Liver (tissue), 9 donors: ENCODE results near the gene RICTOR. TPM values are rescaled to one million over a fixed set of nuclear protein-coding genes. Genes with fewer than 3 reads are reported as not detected.

Experiments used
- DNase-seq: peaks from one replicate; pipeline ENCODE4 v3.0.0-alpha.2; 2017; ENCODE audit warnings: low spot score
- H3K27ac ChIP-seq, 2 donors: one replicate each; pipeline ENCODE4 v1.7.0; 2013; ENCODE audit warnings: inconsistent platforms in 2 of 2, low read length in 2 of 2, control low read depth in 1 of 2, low read depth in 1 of 2, mild to moderate bottlenecking in 1 of 2
- H3K27me3 ChIP-seq, 4 donors: one replicate each; pipeline versions ENCODE4 v1.6.1 to v1.7.0; 2013; ENCODE audit warnings: low read length in 3 of 4, inconsistent platforms in 1 of 4, mild to moderate bottlenecking in 1 of 4, moderate library complexity in 1 of 4; ENCODE audit not compliant: control insufficient read depth in 4 of 4, insufficient read depth in 4 of 4
- H3K36me3 ChIP-seq, 4 donors: one replicate each; pipeline versions ENCODE4 v1.6.1 to v1.7.0; 2013; ENCODE audit warnings: low read length in 3 of 4, mild to moderate bottlenecking in 3 of 4, low read depth in 1 of 4, moderate library complexity in 1 of 4; ENCODE audit not compliant: control insufficient read depth in 4 of 4, insufficient read depth in 3 of 4
- H3K4me1 ChIP-seq, 4 donors: one replicate each; pipeline versions ENCODE4 v1.6.1 to v1.7.0; 2013; ENCODE audit warnings: low read length in 3 of 4, mild to moderate bottlenecking in 3 of 4, moderate library complexity in 1 of 4; ENCODE audit not compliant: control insufficient read depth in 4 of 4, insufficient read depth in 4 of 4
- H3K4me3 ChIP-seq, 3 donors: one replicate each; pipeline versions ENCODE4 v1.6.1 to v1.7.0; 2013; ENCODE audit warnings: low read length in 3 of 3, control low read depth in 1 of 3, low read depth in 1 of 3, mild to moderate bottlenecking in 1 of 3
- H3K9ac ChIP-seq, 2 donors: one replicate each; pipeline ENCODE4 v1.7.0; 2013; ENCODE audit warnings: low read length in 2 of 2, mild to moderate bottlenecking in 2 of 2, moderate library complexity in 2 of 2, control low read depth in 1 of 2, low read depth in 1 of 2
- H3K9me3 ChIP-seq, 4 donors: one replicate each; pipeline versions ENCODE4 v1.6.1 to v1.7.0; 2013; ENCODE audit warnings: low read length in 3 of 4; ENCODE audit not compliant: control insufficient read depth in 4 of 4
- ATF3 ChIP-seq: IDR thresholded peaks from 2 replicates; pipeline ENCODE4 v1.6.1; 2016; ENCODE audit warnings: antibody characterized with exemption
- CTCF ChIP-seq: fragments of 150-350 bp; IDR thresholded peaks from 2 replicates; pipeline ENCODE4 v1.5.1; 2017; ENCODE audit warnings: improper control_type of control experiment, low read depth, low read length; ENCODE audit not compliant: missing input control
- EGR1 ChIP-seq, 2 donors: IDR thresholded peaks; 2 replicates each; pipeline ENCODE4 v1.6.1; 2016 to 2018; ENCODE audit warnings: antibody characterized with exemption in 2 of 2, low read depth in 2 of 2
- FOXA1 ChIP-seq: IDR thresholded peaks from 2 replicates; pipeline ENCODE4 v1.6.1; 2016; ENCODE audit warnings: antibody characterized with exemption
- FOXA2 ChIP-seq: IDR thresholded peaks from 2 replicates; pipeline ENCODE4 v1.6.1; 2016; ENCODE audit warnings: antibody characterized with exemption
- GABPA ChIP-seq, 2 donors: IDR thresholded peaks in 1 of 2; conservative IDR thresholded peaks in 1 of 2; 2 replicates each; pipeline ENCODE4 v1.6.1; 2016; ENCODE audit warnings: antibody characterized with exemption in 2 of 2, mild to moderate bottlenecking in 1 of 2, moderate library complexity in 1 of 2
- HNF4A ChIP-seq, 2 donors: conservative IDR thresholded peaks; 2 replicates each; pipeline ENCODE4 v1.6.1; 2016; ENCODE audit warnings: antibody characterized with exemption in 2 of 2, mild to moderate bottlenecking in 2 of 2
- HNF4G ChIP-seq: IDR thresholded peaks from 2 replicates; pipeline ENCODE4 v1.6.1; 2016; ENCODE audit warnings: antibody characterized with exemption
- JUND ChIP-seq, 2 donors: IDR thresholded peaks; 2 replicates each; pipeline ENCODE4 v1.6.1; 2016; ENCODE audit warnings: antibody characterized with exemption in 2 of 2
- MAX ChIP-seq: IDR thresholded peaks from 2 replicates; pipeline ENCODE4 v1.6.1; 2016; ENCODE audit warnings: antibody characterized with exemption
- NR2F2 ChIP-seq: IDR thresholded peaks from 2 replicates; pipeline ENCODE4 v1.6.1; 2016; ENCODE audit warnings: antibody characterized with exemption
- RAD21 ChIP-seq, 2 donors: IDR thresholded peaks; 2 replicates each; pipeline ENCODE4 v1.6.1; 2016; ENCODE audit warnings: antibody characterized with exemption in 2 of 2, mild to moderate bottlenecking in 2 of 2
- REST ChIP-seq: IDR thresholded peaks from 2 replicates; pipeline ENCODE4 v1.6.1; 2016; ENCODE audit warnings: antibody characterized with exemption, mild to moderate bottlenecking
- RXRA ChIP-seq, 2 donors: IDR thresholded peaks; 2 replicates each; pipeline ENCODE4 v1.6.1; 2017 to 2018; ENCODE audit warnings: antibody characterized with exemption in 2 of 2, mild to moderate bottlenecking in 1 of 2
- SP1 ChIP-seq: IDR thresholded peaks from 2 replicates; pipeline ENCODE4 v1.6.1; 2018; ENCODE audit warnings: antibody characterized with exemption, mild to moderate bottlenecking
- YY1 ChIP-seq: IDR thresholded peaks from 2 replicates; pipeline ENCODE4 v1.6.1; 2016; ENCODE audit warnings: antibody characterized with exemption, mild to moderate bottlenecking
- ZBTB33 ChIP-seq: IDR thresholded peaks from 2 replicates; pipeline ENCODE4 v1.6.1; 2016; ENCODE audit warnings: antibody characterized with exemption
- WGBS: extraction: QIAGEN DNeasy Blood & Tissue Kit; methylation state at CpG from one replicate; pipeline ENCODE4 v1.1.7; 2013; 5-methylcytosine and 5-hydroxymethylcytosine counted together
- polyA plus RNA-seq, 2 donors: library from polyadenylated mRNA; stranded (reverse) in 1 of 2; unstranded in 1 of 2; fragments of 200-250 nt in 1 of 2; fragments of >200 nt in 1 of 2; fragmentation: Nextera tagmentation in 1 of 2; extraction: Ambion mirVana in 1 of 2; gene quantifications; one replicate each; pipeline versions ENCODE4 v1.2.1 to v1.2.3, GENCODE V29; 2013 to 2015
- total RNA-seq, 2 donors: library from RNA; depleted of rRNA; stranded (reverse); fragments of >200 nt; gene quantifications; one replicate each; pipeline ENCODE4 v1.2.3, GENCODE V29; 2014
- donor health status: healthy.
- donor health status: healthy.
- donor health status: healthy.
- donor health status: healthy.
- donor health status: healthy.

The RICTOR gene
- total and polyA plus RNA-seq, 4 donors: 2.1 to 24.0 (median 15.0) TPM

GRCh38 chr5:38905516-38905915 lies 168.7 kb downstream of the RICTOR start:
- Histone ChIP-seq H3K36me3 (peaks cover 3 to 10% (median 6%) of the 10 kb centered on the region in 4 donors), H3K9ac (no peak overlapping the region), H3K27me3 (no peaks in the 10 kb centered on the region), H3K4me1 (no peaks in the 10 kb centered on the region), H3K27ac (no peak overlapping the region), H3K4me3 (no peak overlapping the region), H3K9me3 (peaks cover 0 to 7% (median 2%) of the 10 kb centered on the region in 4 donors)
- 94% methylated on average over 4 of the region's 4 CpGs for WGBS
- no peak for TF ChIP-seq NR2F2
- TF ChIP-seq REST: no peak
- no peak for TF ChIP-seq ZBTB33
- no peak for DNase-seq

- no peak overlapping the region for H3K27ac ChIP-seq
- H3K4me3 ChIP-seq: no peak overlapping the region
- H3K27me3 ChIP-seq: no peaks in the 10 kb centered on the region
- no peak overlapping the region for H3K9ac ChIP-seq
- H3K4me1 ChIP-seq: no peaks in the 10 kb centered on the region
- 90% methylated on average over 5 of the region's 5 CpGs for WGBS
- TF ChIP-seq FOXA1 (no peak), YY1 (no peak), HNF4G (no peak), NR2F2 (no peak), REST (no peak), CTCF (no peak), RAD21 (IDR thresholded peaks at IDR 0.05) (no peak), ATF3 (no peak), EGR1 (IDR thresholded peaks at IDR 0.05; ENCODE audit: low read depth in 2 of 2) (no peak), HNF4A (conservative IDR thresholded peaks at IDR 0.05) (no peak), FOXA2 (no peak), SP1 (no peak), RXRA (IDR thresholded peaks at IDR 0.05) (no peak), GABPA (IDR thresholded peaks at IDR 0.05 in 1 of 2, conservative IDR thresholded peaks at IDR 0.05 in 1 of 2) (no peak), JUND (IDR thresholded peaks at IDR 0.05) (no peak), MAX (no peak)
- peaks cover 5 to 6% (median 5%) of the 10 kb centered on the region in 4 donors for H3K36me3 ChIP-seq
- peaks cover 0 to 5% (median 0%) of the 10 kb centered on the region in 4 donors for H3K9me3 ChIP-seq
- DNase-seq: no peak
Observed at GRCh38 chr5:38899936-38900335, 174.3 kb downstream of the RICTOR start.
